Fibroblast of mammary gland (primary cell): Measurements from ENCODE around the gene SUPT16H.
A peak's percentile ranks its signal among the peaks of the same experiment; 100 is the strongest.

Source experiments
- DNase-seq: peaks from one replicate; pipeline ENCODE4 v3.0.0-alpha.2; 2010; ENCODE audit warnings: low read depth
- H3K4me3 ChIP-seq: 2 replicates; pipeline ENCODE4 v1.5.1; 2011; ENCODE audit warnings: low read depth, mild to moderate bottlenecking, low read length, moderate library complexity; ENCODE audit not compliant: control insufficient read depth
- CTCF ChIP-seq: conservative IDR thresholded peaks from 2 replicates; pipeline ENCODE4 v1.5.1; 2011; ENCODE audit warnings: low read depth, low read length, inconsistent platforms; ENCODE audit not compliant: control insufficient read depth, insufficient read depth

Gene SUPT16H

GRCh38 chr14:21395450-21395849 lies 11.6 kb upstream of the SUPT16H start:
- no peak for TF ChIP-seq CTCF
- H3K4me3 ChIP-seq, result no peak overlapping the region

GRCh38 chr14:21385188-21385904 lies 1.5 kb upstream of the SUPT16H start:
- TF ChIP-seq CTCF, result no peak
- H3K4me3 ChIP-seq, result no peak overlapping the region
- DNase-seq, result no peak

More at GRCh38 chr14:21395450-21395849, 11.6 kb upstream of the SUPT16H start:
- DNase-seq, result no peak

- peak overlapping the region; percentile 98 for H3K4me3 ChIP-seq
- no peak for TF ChIP-seq CTCF
- no peak for DNase-seq
Measured at GRCh38 chr14:21384494-21384851, 654 bp upstream of the SUPT16H start.

- DNase-seq, result peak; percentile 46
- no peak for TF ChIP-seq CTCF
- peak overlapping the region; percentile 98 for H3K4me3 ChIP-seq
Measured at GRCh38 chr14:21382886-21383847, 652 bp downstream of the SUPT16H start.

- no peak for TF ChIP-seq CTCF
- peak overlapping the region; percentile 98 for H3K4me3 ChIP-seq
- DNase-seq, result no peak
Measured at GRCh38 chr14:21382095-21382494, 1.7 kb downstream of the SUPT16H start.

GRCh38 chr14:21379338-21379737 lies 4.5 kb downstream of the SUPT16H start:
- no peak overlapping the region for H3K4me3 ChIP-seq
- DNase-seq, result no peak
- TF ChIP-seq CTCF, result no peak
